GM12801 (cell line): ENCODE results near the gene RBL1.

ENCODE experiments used
- TF ChIP-seq, protein P1 (sequence below): IDR thresholded peaks from one replicate; pipeline ENCODE4 v1.5.1; 2011; ENCODE audit warnings: control low read depth; ENCODE audit not compliant: insufficient read length; ENCODE audit errors: extremely low read depth

The RBL1 gene

DNA sequence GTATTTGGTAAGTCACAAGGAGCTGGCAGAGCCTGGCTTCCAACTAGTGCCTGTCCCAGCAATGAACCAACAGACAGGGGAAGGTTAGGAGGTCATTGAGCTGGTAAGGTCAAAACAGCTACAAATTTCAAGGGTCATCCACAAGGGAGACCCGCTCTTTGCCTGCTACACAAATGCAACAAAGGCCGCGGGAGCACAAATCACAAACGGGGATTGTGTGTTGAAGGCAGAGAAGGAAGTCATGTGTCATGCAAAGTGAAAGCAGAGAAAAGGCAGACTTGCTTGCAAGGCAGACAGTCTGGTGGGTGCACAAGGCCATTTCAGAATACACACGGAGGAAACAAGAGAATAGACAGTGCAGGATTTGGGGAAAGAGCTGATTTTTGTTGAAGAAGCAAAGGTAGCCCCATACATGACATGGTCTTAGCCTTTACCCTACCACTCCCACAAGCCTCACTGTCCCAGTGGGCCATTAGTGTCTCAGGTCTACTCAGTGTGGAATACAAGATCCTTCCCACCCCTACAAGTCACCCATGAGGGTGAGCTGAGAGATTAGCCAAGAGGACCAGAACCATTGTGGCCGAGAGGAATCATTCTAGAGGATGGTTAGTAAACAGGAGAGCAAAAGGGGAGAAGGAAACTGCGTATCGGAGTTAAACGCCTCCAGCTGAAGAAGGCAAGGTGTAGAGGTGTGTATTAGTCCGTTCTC, 126.2 kb downstream of the RBL1 start:
- TF ChIP-seq, protein P1, sequence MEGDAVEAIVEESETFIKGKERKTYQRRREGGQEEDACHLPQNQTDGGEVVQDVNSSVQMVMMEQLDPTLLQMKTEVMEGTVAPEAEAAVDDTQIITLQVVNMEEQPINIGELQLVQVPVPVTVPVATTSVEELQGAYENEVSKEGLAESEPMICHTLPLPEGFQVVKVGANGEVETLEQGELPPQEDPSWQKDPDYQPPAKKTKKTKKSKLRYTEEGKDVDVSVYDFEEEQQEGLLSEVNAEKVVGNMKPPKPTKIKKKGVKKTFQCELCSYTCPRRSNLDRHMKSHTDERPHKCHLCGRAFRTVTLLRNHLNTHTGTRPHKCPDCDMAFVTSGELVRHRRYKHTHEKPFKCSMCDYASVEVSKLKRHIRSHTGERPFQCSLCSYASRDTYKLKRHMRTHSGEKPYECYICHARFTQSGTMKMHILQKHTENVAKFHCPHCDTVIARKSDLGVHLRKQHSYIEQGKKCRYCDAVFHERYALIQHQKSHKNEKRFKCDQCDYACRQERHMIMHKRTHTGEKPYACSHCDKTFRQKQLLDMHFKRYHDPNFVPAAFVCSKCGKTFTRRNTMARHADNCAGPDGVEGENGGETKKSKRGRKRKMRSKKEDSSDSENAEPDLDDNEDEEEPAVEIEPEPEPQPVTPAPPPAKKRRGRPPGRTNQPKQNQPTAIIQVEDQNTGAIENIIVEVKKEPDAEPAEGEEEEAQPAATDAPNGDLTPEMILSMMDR, result no peak

DNA sequence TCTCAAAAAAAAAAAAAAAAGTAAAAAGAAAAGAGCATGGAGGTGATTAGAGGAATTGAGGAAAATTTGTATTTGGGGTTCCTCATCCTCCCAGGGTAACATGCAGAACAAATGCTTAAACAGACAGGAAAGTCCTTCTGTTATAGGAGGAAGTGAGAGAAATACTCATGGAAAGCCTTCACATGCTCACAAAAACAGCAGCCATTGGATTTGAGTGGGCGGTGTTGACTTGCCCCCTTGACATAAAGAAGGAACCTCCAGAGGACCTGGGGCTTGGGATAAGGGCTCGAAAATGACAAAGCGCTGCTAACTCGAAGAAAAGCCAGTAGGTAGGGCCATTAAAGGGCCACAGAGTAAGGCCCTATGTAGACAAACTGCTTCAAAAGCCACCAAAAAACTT, 126.7 kb downstream of the RBL1 start:
- TF ChIP-seq, protein P1, result no peak

DNA sequence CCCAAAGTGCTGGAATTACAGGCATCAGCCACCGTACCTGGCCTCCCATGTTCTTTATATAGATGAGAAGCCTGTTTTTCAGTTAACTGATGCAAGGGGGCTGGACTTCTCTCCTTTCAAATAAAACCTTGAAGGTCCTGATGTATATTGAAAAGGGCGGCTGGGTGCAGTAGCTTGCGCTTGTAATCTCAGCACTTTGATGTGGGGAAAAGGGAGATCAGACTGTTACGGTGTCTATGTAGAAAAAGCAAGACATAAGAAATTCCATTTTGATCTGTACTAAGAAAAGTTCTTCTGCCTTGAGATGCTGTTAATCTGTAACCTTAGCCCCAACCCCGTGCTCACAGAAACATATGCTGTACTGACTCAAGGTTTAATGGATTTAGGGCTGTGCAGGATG, 128.2 kb downstream of the RBL1 start:
- TF ChIP-seq, protein P1, result no peak

DNA sequence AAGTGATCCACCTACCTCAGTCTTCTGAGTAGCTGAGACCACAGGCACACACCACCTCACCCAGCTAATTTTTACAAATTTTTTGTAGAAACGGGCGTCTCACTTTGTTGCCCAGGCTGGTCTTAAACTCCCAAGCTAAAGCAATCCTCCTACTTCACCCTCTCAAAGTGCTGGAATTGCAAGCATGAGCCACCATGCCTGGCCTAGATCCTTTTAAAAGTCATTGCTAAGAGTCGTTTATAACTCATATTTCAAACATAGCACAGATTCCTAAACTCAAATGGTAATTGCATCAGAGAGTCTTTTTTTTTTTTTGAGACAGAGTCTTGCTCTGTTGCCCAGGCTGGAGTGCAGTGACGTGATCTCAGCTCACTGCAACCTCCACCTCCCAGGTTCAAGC, 136.6 kb downstream of the RBL1 start:
- TF ChIP-seq, protein P1, result no peak

DNA sequence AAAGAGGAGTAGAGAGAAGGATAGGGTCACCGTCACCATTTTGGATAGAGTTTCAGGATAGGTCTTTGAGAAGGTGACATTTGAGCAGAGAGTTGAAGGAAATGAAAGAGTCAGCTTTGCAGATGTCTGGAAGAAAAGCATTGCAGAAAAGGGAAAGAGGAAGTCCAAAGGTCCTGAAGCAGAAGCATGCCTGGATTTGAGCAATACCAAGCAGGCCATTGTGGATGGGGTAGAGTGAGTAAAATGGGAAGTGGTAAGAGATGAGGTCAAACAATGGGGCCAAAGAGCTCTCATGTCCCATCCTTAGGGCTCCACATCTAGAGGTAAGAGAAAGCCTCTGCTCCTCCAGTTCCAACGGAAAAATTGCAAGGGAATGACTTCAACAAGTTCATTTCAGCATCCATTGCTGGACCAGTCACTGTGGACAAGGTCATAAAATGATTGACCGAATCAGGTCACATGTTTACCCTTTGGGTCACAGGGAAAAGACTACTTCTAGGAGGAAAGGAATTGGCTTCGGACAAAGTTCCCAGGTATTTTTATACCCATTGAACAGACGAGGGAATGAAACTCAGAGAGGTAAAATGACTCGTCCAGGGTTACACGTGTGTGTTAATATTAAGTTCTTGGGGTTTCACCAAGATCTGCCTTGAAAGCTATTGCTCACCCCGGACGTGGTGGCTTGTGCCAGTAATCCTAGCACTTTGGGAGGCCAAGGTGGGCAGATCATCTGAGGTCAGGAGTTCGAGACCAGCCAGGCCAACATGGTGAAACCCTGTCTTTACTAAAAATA, 137.7 kb downstream of the RBL1 start:
- TF ChIP-seq, protein P1, result no peak

DNA sequence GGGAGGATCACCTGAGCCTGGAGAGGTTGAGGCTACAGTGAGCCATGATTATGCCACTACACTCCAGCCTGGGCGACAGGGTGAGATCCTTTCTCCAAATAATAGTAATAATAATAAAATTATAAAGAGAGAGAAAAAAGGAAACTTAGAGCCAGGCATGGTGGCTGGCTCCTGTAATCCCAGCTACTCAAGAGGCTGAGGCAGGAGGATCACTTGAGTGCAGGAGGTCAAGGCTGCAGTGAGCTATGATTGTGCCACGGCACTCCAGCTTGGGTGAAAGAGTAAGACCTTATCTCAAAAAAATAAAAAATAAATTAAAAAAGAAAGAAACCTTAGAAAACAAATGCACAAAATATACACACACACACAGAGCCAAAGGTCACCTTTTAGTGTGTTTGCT, 139.1 kb downstream of the RBL1 start:
- TF ChIP-seq, protein P1, result no peak

DNA sequence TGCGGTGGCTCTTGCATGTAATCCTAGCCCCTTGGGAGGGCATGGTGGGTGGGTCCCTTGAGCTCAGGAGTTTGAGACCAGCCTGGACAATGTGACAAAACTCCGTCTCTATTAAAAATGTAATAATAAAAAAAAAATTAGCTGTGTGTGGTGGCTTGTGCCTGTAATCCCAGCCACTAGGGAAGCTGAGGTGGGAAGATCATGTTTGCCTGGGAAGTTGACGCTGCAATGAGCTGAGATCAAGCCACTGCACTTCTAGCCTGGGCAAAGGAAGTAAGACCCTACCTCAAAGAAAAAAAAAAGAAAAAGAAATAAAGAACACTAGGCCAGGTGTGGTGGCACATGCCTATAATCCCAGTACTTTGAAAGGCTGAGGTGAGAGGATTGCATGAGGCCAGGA, 139.8 kb downstream of the RBL1 start:
- TF ChIP-seq, protein P1, result no peak
